Astrocyte (in vitro differentiated cells and primary cell): Measurements from ENCODE around the gene INPPL1.

Source experiments
- EZH2 ChIP-seq: IDR thresholded peaks from 2 replicates; pipeline ENCODE4 v1.6.1; 2012; ENCODE audit warnings: mild to moderate bottlenecking, low read length, inconsistent platforms; ENCODE audit not compliant: insufficient read depth
- TF ChIP-seq, protein P1 (sequence below): IDR thresholded peaks from 2 replicates; pipeline ENCODE4 v1.5.1; 2011; ENCODE audit warnings: low read depth, mild to moderate bottlenecking, inconsistent platforms, low read length, moderate library complexity; ENCODE audit not compliant: insufficient read depth

DNA sequence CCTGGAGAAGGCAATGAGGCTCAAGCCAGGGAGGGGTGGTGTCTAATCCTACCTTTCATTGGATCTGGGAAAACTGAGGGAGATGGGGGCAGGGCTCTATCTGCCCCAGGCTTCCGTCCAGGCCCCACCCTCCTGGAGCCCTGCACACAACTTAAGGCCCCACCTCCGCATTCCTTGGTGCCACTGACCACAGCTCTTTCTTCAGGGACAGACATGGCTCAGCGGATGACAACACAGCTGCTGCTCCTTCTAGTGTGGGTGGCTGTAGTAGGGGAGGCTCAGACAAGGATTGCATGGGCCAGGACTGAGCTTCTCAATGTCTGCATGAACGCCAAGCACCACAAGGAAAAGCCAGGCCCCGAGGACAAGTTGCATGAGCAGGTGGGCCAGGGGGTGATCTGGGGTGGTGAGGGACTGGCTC, 32.6 kb upstream of the INPPL1 start, which contains the start of gene FOLR1:
- TF ChIP-seq, protein P1, sequence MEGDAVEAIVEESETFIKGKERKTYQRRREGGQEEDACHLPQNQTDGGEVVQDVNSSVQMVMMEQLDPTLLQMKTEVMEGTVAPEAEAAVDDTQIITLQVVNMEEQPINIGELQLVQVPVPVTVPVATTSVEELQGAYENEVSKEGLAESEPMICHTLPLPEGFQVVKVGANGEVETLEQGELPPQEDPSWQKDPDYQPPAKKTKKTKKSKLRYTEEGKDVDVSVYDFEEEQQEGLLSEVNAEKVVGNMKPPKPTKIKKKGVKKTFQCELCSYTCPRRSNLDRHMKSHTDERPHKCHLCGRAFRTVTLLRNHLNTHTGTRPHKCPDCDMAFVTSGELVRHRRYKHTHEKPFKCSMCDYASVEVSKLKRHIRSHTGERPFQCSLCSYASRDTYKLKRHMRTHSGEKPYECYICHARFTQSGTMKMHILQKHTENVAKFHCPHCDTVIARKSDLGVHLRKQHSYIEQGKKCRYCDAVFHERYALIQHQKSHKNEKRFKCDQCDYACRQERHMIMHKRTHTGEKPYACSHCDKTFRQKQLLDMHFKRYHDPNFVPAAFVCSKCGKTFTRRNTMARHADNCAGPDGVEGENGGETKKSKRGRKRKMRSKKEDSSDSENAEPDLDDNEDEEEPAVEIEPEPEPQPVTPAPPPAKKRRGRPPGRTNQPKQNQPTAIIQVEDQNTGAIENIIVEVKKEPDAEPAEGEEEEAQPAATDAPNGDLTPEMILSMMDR: no peak
- no peak for TF ChIP-seq EZH2
